Raji (cell line): ENCODE measurements around the gene MMP2.

Source experiments
- POLR2A ChIP-seq: IDR thresholded peaks from 2 replicates; pipeline ENCODE4 v1.6.1; 2011; ENCODE audit warnings: low read depth, low read length, control low read depth; ENCODE audit not compliant: insufficient read depth

Gene MMP2

GRCh38 chr16:55478827-55479429, at the start of gene MMP2:
TSS of gene MMP2 (plus strand) at chr16:55479198. CDS start at chr16:55479480, 282 bp downstream.
- no peak for TF ChIP-seq POLR2A

GRCh38 chr16:55433030-55433429, 46.0 kb upstream of the MMP2 start:
- no peak for TF ChIP-seq POLR2A

- TF ChIP-seq POLR2A, result no peak
Measured at GRCh38 chr16:55433535-55433934, 45.5 kb upstream of the MMP2 start.

- no peak for TF ChIP-seq POLR2A
Measured at GRCh38 chr16:55434000-55434399, 45.0 kb upstream of the MMP2 start.

- TF ChIP-seq POLR2A, result no peak
Measured at GRCh38 chr16:55435387-55435786, 43.6 kb upstream of the MMP2 start.

- TF ChIP-seq POLR2A, result no peak
Measured at GRCh38 chr16:55436587-55436986, 42.4 kb upstream of the MMP2 start.

- TF ChIP-seq POLR2A, result no peak
Measured at GRCh38 chr16:55437625-55438024, 41.4 kb upstream of the MMP2 start.

GRCh38 chr16:55438281-55438680, 40.7 kb upstream of the MMP2 start:
- TF ChIP-seq POLR2A, result no peak

GRCh38 chr16:55439101-55439690, 39.8 kb upstream of the MMP2 start:
- TF ChIP-seq POLR2A, result no peak

- no peak for TF ChIP-seq POLR2A
Measured at GRCh38 chr16:55443434-55444346, 35.3 kb upstream of the MMP2 start.

- TF ChIP-seq POLR2A, result no peak
Measured at GRCh38 chr16:55444754-55445485, 34.1 kb upstream of the MMP2 start.

- no peak for TF ChIP-seq POLR2A
Measured at GRCh38 chr16:55447231-55447630, 31.8 kb upstream of the MMP2 start.

- TF ChIP-seq POLR2A, result no peak
Measured at GRCh38 chr16:55452996-55453395, 26.0 kb upstream of the MMP2 start.

GRCh38 chr16:55453909-55454308, 25.1 kb upstream of the MMP2 start:
- no peak for TF ChIP-seq POLR2A

- no peak for TF ChIP-seq POLR2A
Measured at GRCh38 chr16:55454861-55455260, 24.1 kb upstream of the MMP2 start.
